H1 (cell line): ENCODE measurements around the gene DTL. TPM values are rescaled to one million over a fixed set of nuclear protein-coding genes. Genes with fewer than 3 reads are reported as not detected.

Experiments
- BCL11A ChIP-seq, 2 experiments: IDR thresholded peaks; one replicate each; pipeline ENCODE4 v1.6.1; 2011; ENCODE audit warnings: low read depth in 2 of 2, low read length in 2 of 2, mild to moderate bottlenecking in 2 of 2
- SRF ChIP-seq: IDR thresholded peaks from 2 replicates; pipeline ENCODE4 v1.6.1; 2011; ENCODE audit warnings: mild to moderate bottlenecking, low read depth, low read length, moderate library complexity
- polyA plus RNA-seq, 7 experiments: library from polyadenylated mRNA; depleted of rRNA in 3 of 7; stranded (reverse) in 5 of 7; unstranded in 2 of 7; fragments of >200 nt in 5 of 7; fragments of 200-250 nt in 2 of 7; gene quantifications; 1 replicate in 5 of 7; 2 replicates in 1 of 7; 4 replicates in 1 of 7; pipeline versions ENCODE4 v1.2.1 to v1.2.3, GENCODE V29; 2011 to 2013; ENCODE audit warnings: missing spikeins in 2 of 7, mixed read lengths in 2 of 7
- total RNA-seq: library from RNA; stranded (reverse); fragmentation: NEBNext Ultra II Directional; extraction: Animal tissue kit (Norgen Biotek cat#: 25700); gene quantifications from 2 replicates; pipeline ENCODE4 v1.2.1, GENCODE V29; 2021
- TF ChIP-seq, protein P1 (sequence below), 3 experiments: IDR thresholded peaks; 1 replicate in 2 of 3; 2 replicates in 1 of 3; pipeline versions ENCODE4 v1.5.1 to v1.6.1; 2011; ENCODE audit warnings: low read length in 3 of 3, mild to moderate bottlenecking in 3 of 3, inconsistent platforms in 2 of 3, low read depth in 1 of 3, moderate library complexity in 1 of 3; ENCODE audit not compliant: insufficient read depth in 1 of 3; ENCODE audit errors: control extremely low read depth in 1 of 3

DTL gene
- total and polyA plus RNA-seq, 2 of the 8 experiments (the other 6 are each of a cell fraction or from before 2014, with no cell fraction given), result 36.0 to 46.9 TPM

- TF ChIP-seq, protein P1, sequence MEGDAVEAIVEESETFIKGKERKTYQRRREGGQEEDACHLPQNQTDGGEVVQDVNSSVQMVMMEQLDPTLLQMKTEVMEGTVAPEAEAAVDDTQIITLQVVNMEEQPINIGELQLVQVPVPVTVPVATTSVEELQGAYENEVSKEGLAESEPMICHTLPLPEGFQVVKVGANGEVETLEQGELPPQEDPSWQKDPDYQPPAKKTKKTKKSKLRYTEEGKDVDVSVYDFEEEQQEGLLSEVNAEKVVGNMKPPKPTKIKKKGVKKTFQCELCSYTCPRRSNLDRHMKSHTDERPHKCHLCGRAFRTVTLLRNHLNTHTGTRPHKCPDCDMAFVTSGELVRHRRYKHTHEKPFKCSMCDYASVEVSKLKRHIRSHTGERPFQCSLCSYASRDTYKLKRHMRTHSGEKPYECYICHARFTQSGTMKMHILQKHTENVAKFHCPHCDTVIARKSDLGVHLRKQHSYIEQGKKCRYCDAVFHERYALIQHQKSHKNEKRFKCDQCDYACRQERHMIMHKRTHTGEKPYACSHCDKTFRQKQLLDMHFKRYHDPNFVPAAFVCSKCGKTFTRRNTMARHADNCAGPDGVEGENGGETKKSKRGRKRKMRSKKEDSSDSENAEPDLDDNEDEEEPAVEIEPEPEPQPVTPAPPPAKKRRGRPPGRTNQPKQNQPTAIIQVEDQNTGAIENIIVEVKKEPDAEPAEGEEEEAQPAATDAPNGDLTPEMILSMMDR (IDR thresholded peaks at IDR 0.05; ENCODE audit: control extremely low read depth in 1 of 3, insufficient read depth in 1 of 3, low read depth in 1 of 3, low read length in 3 of 3), result no peak
- TF ChIP-seq BCL11A (IDR thresholded peaks at IDR 0.05; ENCODE audit: low read depth in 2 of 2, low read length in 2 of 2), result no peak
- no peak for TF ChIP-seq SRF
These were observed 117.3 kb downstream of the DTL start (continued) for GRCh38 chr1:212152869-212153268.
